Kidney (tissue), 14 donors: ENCODE measurements around the gene LIPE. TPM values are rescaled to one million over a fixed set of nuclear protein-coding genes. Genes with fewer than 3 reads are reported as not detected.
A peak's percentile ranks its signal among the peaks of the same experiment; 100 is the strongest.

Experiments
- DNase-seq, 5 donors: peaks; one replicate each; pipeline ENCODE4 v3.0.0-alpha.2; 2013 to 2020
- FAIRE-seq: peaks from 2 replicates; lab custom pipeline; 2012; peaks lifted over from hg19 to GRCh38; lab: Jason Lieb, UNC
- H3K27ac ChIP-seq, 2 donors: one replicate each; pipeline ENCODE4 v1.7.0; 2013; ENCODE audit warnings: low read depth in 2 of 2, low read length in 2 of 2, inconsistent platforms in 1 of 2
- H3K27me3 ChIP-seq: one replicate; pipeline ENCODE4 v1.7.1; 2013; ENCODE audit warnings: low read length, inconsistent platforms; ENCODE audit not compliant: control insufficient read depth, insufficient read depth
- H3K36me3 ChIP-seq, 3 donors: one replicate each; pipeline versions ENCODE4 v1.7.0 to v1.7.1; 2013; ENCODE audit warnings: low read length in 3 of 3, control low read depth in 1 of 3, inconsistent platforms in 1 of 3; ENCODE audit not compliant: insufficient read depth in 3 of 3, control insufficient read depth in 2 of 3
- H3K4me1 ChIP-seq, 3 donors: one replicate each; pipeline versions ENCODE4 v1.7.0 to v1.7.1; 2013; ENCODE audit warnings: low read length in 3 of 3, inconsistent platforms in 1 of 3, low read depth in 1 of 3; ENCODE audit not compliant: control insufficient read depth in 2 of 3, insufficient read depth in 2 of 3
- H3K4me3 ChIP-seq, 3 donors: one replicate each; pipeline versions ENCODE4 v1.7.0 to v1.8.1; 2013; ENCODE audit warnings: low read length in 3 of 3, control low read depth in 1 of 3, inconsistent platforms in 1 of 3
- H3K9ac ChIP-seq, 3 donors: one replicate each; pipeline versions ENCODE4 v1.7.0 to v1.7.1; 2013; ENCODE audit warnings: low read length in 3 of 3, control low read depth in 1 of 3, inconsistent platforms in 1 of 3
- H3K9me3 ChIP-seq, 3 donors: one replicate each; pipeline versions ENCODE4 v1.7.0 to v1.7.1; 2013; ENCODE audit warnings: low read length in 3 of 3, control low read depth in 1 of 3, inconsistent platforms in 1 of 3; ENCODE audit not compliant: control insufficient read depth in 2 of 3, insufficient read depth in 1 of 3
- CTCF ChIP-seq: IDR thresholded peaks from 3 replicates; pipeline ENCODE4 v1.5.1; 2012; ENCODE audit warnings: mild to moderate bottlenecking, moderate library complexity, borderline replicate concordance; ENCODE audit not compliant: insufficient read depth; ENCODE audit errors: extremely low read depth
- intact Hi-C: fragments of 100-400 bp; cut with DNase I; formaldehyde crosslinking; loops from one replicate; pipeline ENCODE4 v1.11.1; 2022
- polyA plus RNA-seq: library from polyadenylated mRNA; stranded (reverse); fragments of 350-450 nt; fragmentation: Illumina TruSeq; extraction: RNeasy Lipid Tissue Mini Kit (QIAGEN cat#74804); gene quantifications from one replicate; pipeline ENCODE4 v1.2.3, GENCODE V29; 2014; ENCODE audit warnings: low read depth, low replicate concordance; ENCODE audit not compliant: insufficient read depth
- total RNA-seq: library from RNA; stranded (reverse); fragmentation: NEBNext Ultra II Directional; extraction: Animal tissue kit (Norgen Biotek cat#: 25700); gene quantifications from one replicate; pipeline ENCODE4 v1.2.1, GENCODE V29; 2021
- donor health status: control.
- donor health status: control.
- donor health status: control.
- donor health status: control.
- donor health status: control.
- donor health status: DM: yes; HTN: yes; CAD: no.
- donor health status: Normal renal cell carcinoma (clear cell type).

Gene LIPE
- total and polyA plus RNA-seq, 2 donors from 2014 or later = 8.9 to 9.9 TPM

GRCh38 chr19:42386974-42387707 lies 40.0 kb downstream of the LIPE start:
- peak; percentile 47 for TF ChIP-seq CTCF
- intact Hi-C loops = no loop called here
- FAIRE-seq (no peak), DNase-seq (peak in 4 of 5 donors; percentile 69 to 83 (median 76))
- H3K4me3 ChIP-seq = peak overlapping the region in 1 of 3 donors; percentile 35
- H3K27me3 ChIP-seq = peaks cover 3% of the 10 kb centered on the region
- H3K4me1 ChIP-seq = no peaks in the 10 kb centered on the region
- H3K9ac ChIP-seq = no peak overlapping the region
- no peak overlapping the region for H3K27ac ChIP-seq
- H3K9me3 ChIP-seq = no peaks in the 10 kb centered on the region
- no peaks in the 10 kb centered on the region for H3K36me3 ChIP-seq

GRCh38 chr19:42380155-42380554 lies 47.0 kb downstream of the LIPE start:
- no peak overlapping the region for H3K9ac ChIP-seq
- no peak overlapping the region for H3K4me3 ChIP-seq
- no peak for FAIRE-seq
- no peaks in the 10 kb centered on the region for H3K27me3 ChIP-seq
- no peaks in the 10 kb centered on the region for H3K36me3 ChIP-seq
- H3K27ac ChIP-seq = no peak overlapping the region
- no peaks in the 10 kb centered on the region for H3K4me1 ChIP-seq
- TF ChIP-seq CTCF = no peak
- no peak for DNase-seq
- intact Hi-C loops = no loop called here
- no peaks in the 10 kb centered on the region for H3K9me3 ChIP-seq

GRCh38 chr19:42378225-42379215 lies 48.7 kb downstream of the LIPE start:
- intact Hi-C loops = no loop called here
- Histone ChIP-seq H3K36me3 (no peaks in the 10 kb centered on the region), H3K27me3 (no peaks in the 10 kb centered on the region), H3K9ac (no peak overlapping the region), H3K27ac (no peak overlapping the region), H3K4me1 (no peaks in the 10 kb centered on the region), H3K9me3 (no peaks in the 10 kb centered on the region), H3K4me3 (no peak overlapping the region)
- no peak for TF ChIP-seq CTCF
- DNase-seq (peak in 1 of 5 donors; percentile 20), FAIRE-seq (no peak)
